ENCODE results near the gene HSBP1L1. TPM values are rescaled to one million over a fixed set of nuclear protein-coding genes. Genes with fewer than 3 reads are reported as not detected.

Gene HSBP1L1
- total RNA-seq, 1 donor from 2014 or later, result 9.8 TPM

- DNase-seq, result no peak
These were observed 2.7 kb upstream of the HSBP1L1 start for GRCh38 chr18:79961527-79962291.

GRCh38 chr18:79962311-79962710, 2.1 kb upstream of the HSBP1L1 start:
- no peak for DNase-seq

- no peak for DNase-seq
These were observed 1.4 kb upstream of the HSBP1L1 start for GRCh38 chr18:79962835-79963657.

GRCh38 chr18:79963658-79964329, 649 bp upstream of the HSBP1L1 start:
- DNase-seq, result no peak

GRCh38 chr18:79965119-79965902, 868 bp downstream of the HSBP1L1 start:
- no peak for DNase-seq

GRCh38 chr18:79970419-79971133, 6.1 kb downstream of the HSBP1L1 start:
- DNase-seq, result no peak

GRCh38 chr18:79971211-79971952, 6.9 kb downstream of the HSBP1L1 start:
- DNase-seq, result no peak

GRCh38 chr18:79971986-79972385, 7.5 kb downstream of the HSBP1L1 start:
- DNase-seq, result no peak

- DNase-seq, result no peak
These were observed 8.3 kb downstream of the HSBP1L1 start for GRCh38 chr18:79972720-79973119.

GRCh38 chr18:79973517-79973916, 9.1 kb downstream of the HSBP1L1 start:
- no peak for DNase-seq

GRCh38 chr18:79974025-79974654, 9.7 kb downstream of the HSBP1L1 start:
- DNase-seq, result no peak

- no peak for DNase-seq
These were observed 10.6 kb downstream of the HSBP1L1 start for GRCh38 chr18:79975043-79975442.

- no peak for DNase-seq
These were observed 11.7 kb downstream of the HSBP1L1 start for GRCh38 chr18:79975985-79976680.

- no peak for DNase-seq
These were observed 15.4 kb downstream of the HSBP1L1 start for GRCh38 chr18:79979843-79980242.

- no peak for DNase-seq
These were observed 16.1 kb downstream of the HSBP1L1 start for GRCh38 chr18:79980585-79980984.

GRCh38 chr18:79982736-79983135, 18.3 kb downstream of the HSBP1L1 start:
- DNase-seq, result no peak

GRCh38 chr18:79983253-79983652, 18.8 kb downstream of the HSBP1L1 start:
- DNase-seq, result no peak

- DNase-seq, result no peak
These were observed 19.4 kb downstream of the HSBP1L1 start for GRCh38 chr18:79983793-79984192.

GRCh38 chr18:79985172-79985571, 20.7 kb downstream of the HSBP1L1 start:
- DNase-seq, result no peak

GRCh38 chr18:79986726-79987125, 22.3 kb downstream of the HSBP1L1 start:
- no peak for DNase-seq
